CD14-positive monocyte (primary cell): Measurements from ENCODE around the gene SNX3. TPM values are rescaled to one million over a fixed set of nuclear protein-coding genes. Genes with fewer than 3 reads are reported as not detected.

Experiments used
- DNase-seq, 3 donors: peaks; one replicate each; pipeline ENCODE4 v3.0.0-alpha.2; 2011 to 2022
- H2AFZ ChIP-seq: 2 replicates; pipeline ENCODE4 v1.6.0; 2012; ENCODE audit warnings: mild to moderate bottlenecking, low read depth, low read length, inconsistent platforms; ENCODE audit not compliant: insufficient read depth, poor library complexity, severe bottlenecking
- H3K27ac ChIP-seq, 2 donors: 1 replicate in 1 of 2; 2 replicates in 1 of 2; pipeline ENCODE4 v1.5.1; 2012 to 2013; ENCODE audit warnings: low read length in 2 of 2, control low read depth in 1 of 2, inconsistent platforms in 1 of 2, low read depth in 1 of 2, mild to moderate bottlenecking in 1 of 2
- H3K27me3 ChIP-seq, 2 donors: one replicate each; pipeline versions ENCODE4 v1.6.0 to v1.6.1; 2011 to 2013; ENCODE audit warnings: low read length in 2 of 2; ENCODE audit not compliant: control insufficient read depth in 2 of 2, insufficient read depth in 2 of 2
- H3K36me3 ChIP-seq, 2 donors: replicated peaks in 1 of 2; 1 replicate in 1 of 2; 2 replicates in 1 of 2; pipeline versions ENCODE4 v1.5.1 to v1.6.1; 2012 to 2013; ENCODE audit warnings: low read length in 2 of 2, control low read depth in 1 of 2, inconsistent platforms in 1 of 2, mild to moderate bottlenecking in 1 of 2; ENCODE audit not compliant: insufficient read depth in 2 of 2, control insufficient read depth in 1 of 2
- H3K4me1 ChIP-seq, 2 donors: 1 replicate in 1 of 2; 2 replicates in 1 of 2; pipeline versions ENCODE4 v1.5.1 to v1.6.1; 2012 to 2013; ENCODE audit warnings: low read length in 2 of 2, control low read depth in 1 of 2, inconsistent platforms in 1 of 2, mild to moderate bottlenecking in 1 of 2, moderate library complexity in 1 of 2; ENCODE audit not compliant: insufficient read depth in 2 of 2, control insufficient read depth in 1 of 2
- H3K4me2 ChIP-seq: replicated peaks from 2 replicates; pipeline ENCODE3; 2012; ENCODE audit warnings: low read length, moderate library complexity, mild to moderate bottlenecking; ENCODE audit not compliant: poor library complexity, severe bottlenecking; ENCODE audit errors: extremely low read depth
- H3K4me3 ChIP-seq, 3 experiments: fragments of 200-600 bp in 1 of 3; sonication (generic) in 1 of 3; replicated peaks in 1 of 3; 1 replicate in 2 of 3; 2 replicates in 1 of 3; pipeline ENCODE4 v1.5.1; 2011 to 2013; ENCODE audit warnings: low read length in 3 of 3, mild to moderate bottlenecking in 3 of 3, control low read depth in 2 of 3, low read depth in 2 of 3, inconsistent platforms in 1 of 3, moderate library complexity in 1 of 3
- H3K79me2 ChIP-seq: 2 replicates; pipeline ENCODE4 v1.6.0; 2012; ENCODE audit warnings: mild to moderate bottlenecking, control low read depth, inconsistent platforms, low read length, moderate library complexity; ENCODE audit not compliant: insufficient read depth
- H3K9ac ChIP-seq: 2 replicates; pipeline ENCODE4 v1.6.0; 2017; ENCODE audit warnings: low read length, mild to moderate bottlenecking; ENCODE audit not compliant: insufficient read depth, poor library complexity, severe bottlenecking
- H3K9me3 ChIP-seq, 2 donors: replicated peaks in 1 of 2; 1 replicate in 1 of 2; 2 replicates in 1 of 2; pipeline versions ENCODE4 v1.5.1 to v1.6.1; 2012 to 2013; ENCODE audit warnings: low read length in 2 of 2, control low read depth in 1 of 2; ENCODE audit not compliant: control insufficient read depth in 1 of 2, insufficient read depth in 1 of 2
- H4K20me1 ChIP-seq: 2 replicates; pipeline ENCODE4 v1.6.0; 2012; ENCODE audit warnings: mild to moderate bottlenecking, low read length, control low read depth, moderate library complexity; ENCODE audit not compliant: insufficient read depth
- H3K27ac Mint-ChIP-seq, 7 donors: one replicate each; pipeline ENCODE4 v1.8.0; 2020; ENCODE audit warnings: mild to moderate bottlenecking in 7 of 7, mixed read lengths in 7 of 7, moderate library complexity in 6 of 7, inconsistent platforms in 2 of 7
- H3K27me3 Mint-ChIP-seq, 3 donors: one replicate each; pipeline ENCODE4 v1.8.0; 2021 to 2022; ENCODE audit warnings: low read depth in 3 of 3, mild to moderate bottlenecking in 3 of 3, mixed read lengths in 3 of 3, moderate library complexity in 3 of 3, inconsistent platforms in 1 of 3
- H3K36me3 Mint-ChIP-seq, 2 donors: one replicate each; pipeline ENCODE4 v1.8.0; 2020; ENCODE audit warnings: mixed read lengths in 2 of 2, inconsistent platforms in 1 of 2, mild to moderate bottlenecking in 1 of 2
- H3K4me1 Mint-ChIP-seq: one replicate; pipeline ENCODE4 v1.8.0; 2020; ENCODE audit warnings: mild to moderate bottlenecking, mixed read lengths
- H3K4me3 Mint-ChIP-seq, 2 donors: one replicate each; pipeline ENCODE4 v1.8.0; 2020; ENCODE audit warnings: mild to moderate bottlenecking in 2 of 2, mixed read lengths in 2 of 2, moderate library complexity in 1 of 2
- H3K9me3 Mint-ChIP-seq, 7 donors: one replicate each; pipeline ENCODE4 v1.8.0; 2020 to 2022; ENCODE audit warnings: mixed read lengths in 7 of 7, mild to moderate bottlenecking in 6 of 7, moderate library complexity in 6 of 7, inconsistent platforms in 2 of 7
- CTCF ChIP-seq: fragments of 200-600 bp; IDR thresholded peaks from one replicate; pipeline ENCODE4 v1.8.0; 2022; ENCODE audit warnings: antibody characterized with exemption, mild to moderate bottlenecking
- WGBS: methylation state at CpG from one replicate; pipeline ENCODE4 v1.1.5; 2013; ENCODE audit warnings: missing lambda C conversion rate; ENCODE audit not compliant: insufficient coverage; 5-methylcytosine and 5-hydroxymethylcytosine counted together
- intact Hi-C, 2 donors: fragments of 100-400 bp; cut with micrococcal nuclease; formaldehyde crosslinking; loops; one replicate each; pipeline versions ENCODE4 v1.15.0 to v1.15.1; 2023
- polyA plus RNA-seq, 3 donors: library from polyadenylated mRNA; depleted of rRNA in 1 of 3; unstranded in 2 of 3; stranded (reverse) in 1 of 3; fragments of 300-500 nt in 2 of 3; fragments of >200 nt in 1 of 3; fragmentation: Illumina TruSeq in 2 of 3; gene quantifications; 1 replicate in 2 of 3; 2 replicates in 1 of 3; pipeline ENCODE4 v1.2.3, GENCODE V29; 2012 to 2021

Gene SNX3
- polyA plus RNA-seq, 3 donors, result 134 to 441 (median 394) TPM

- Histone ChIP-seq H3K9me3 (peaks cover 0 to 78% of the 10 kb centered on the region in 2 donors), H3K27ac (no peak overlapping the region), H3K9ac (no peak overlapping the region), H3K4me1 (peaks cover 23 to 45% of the 10 kb centered on the region in 2 donors), H3K79me2 (no peaks in the 10 kb centered on the region), H3K36me3 (no peaks in the 10 kb centered on the region), H4K20me1 (no peaks in the 10 kb centered on the region), H3K27me3 (peaks cover 97 to 99% of the 10 kb centered on the region in 2 donors), H3K4me3 (peak overlapping the region in 1 of 3 experiments; percentile 55), H2AFZ (peak overlapping the region; percentile 47), H3K4me2 (peak overlapping the region; percentile 61)
- Mint-ChIP-seq H3K27me3 (peaks cover 97 to 99% (median 99%) of the 10 kb centered on the region in 3 donors), H3K4me1 (peaks cover 47% of the 10 kb centered on the region), H3K27ac (no peak overlapping the region), H3K36me3 (peaks cover 2 to 12% of the 10 kb centered on the region in 2 donors), H3K9me3 (peaks cover 0 to 39% (median 13%) of the 10 kb centered on the region in 7 donors), H3K4me3 (peak overlapping the region; percentile 49 to 89)
- no peak for TF ChIP-seq CTCF
- intact Hi-C loops, result no loop called here
- no peak for DNase-seq
- WGBS, result 5% methylated on average over 21 of the region's 23 CpGs
These were observed 92.8 kb downstream of the SNX3 start for GRCh38 chr6:108168090-108168463.

- no peak for DNase-seq
- no peak for TF ChIP-seq CTCF
- no peak overlapping the region for H3K27ac ChIP-seq
- no peak overlapping the region for H3K9ac ChIP-seq
- H3K27me3 ChIP-seq, result peaks cover 97 to 99% of the 10 kb centered on the region in 2 donors
- peaks cover 97 to 99% (median 99%) of the 10 kb centered on the region in 3 donors for H3K27me3 Mint-ChIP-seq
- peaks cover 47% of the 10 kb centered on the region for H3K4me1 Mint-ChIP-seq
- no peaks in the 10 kb centered on the region for H3K79me2 ChIP-seq
- H4K20me1 ChIP-seq, result no peaks in the 10 kb centered on the region
- 3% methylated on average over 25 of the region's 35 CpGs for WGBS
- no peaks in the 10 kb centered on the region for H3K36me3 ChIP-seq
- peaks cover 0 to 78% of the 10 kb centered on the region in 2 donors for H3K9me3 ChIP-seq
- H2AFZ ChIP-seq, result no peak overlapping the region
- peak overlapping the region in 1 of 3 experiments; percentile 55 for H3K4me3 ChIP-seq
- H3K9me3 Mint-ChIP-seq, result peaks cover 0 to 39% (median 13%) of the 10 kb centered on the region in 7 donors
- peaks cover 23 to 45% of the 10 kb centered on the region in 2 donors for H3K4me1 ChIP-seq
- H3K27ac Mint-ChIP-seq, result no peak overlapping the region
- H3K4me3 Mint-ChIP-seq, result peak overlapping the region; percentile 49 to 89
- intact Hi-C loops, result no loop called here
- peaks cover 2 to 12% of the 10 kb centered on the region in 2 donors for H3K36me3 Mint-ChIP-seq
- H3K4me2 ChIP-seq, result peak overlapping the region; percentile 61
These were observed 93.3 kb downstream of the SNX3 start for GRCh38 chr6:108167449-108168089.
